ENCODE measurements around the gene ANGEL2. TPM values are rescaled to one million over a fixed set of nuclear protein-coding genes. Genes with fewer than 3 reads are reported as not detected.

Gene ANGEL2
- polyA plus RNA-seq, 1 of the 3 experiments (the other 2 are of a cell fraction) = 14.0 TPM

DNA sequence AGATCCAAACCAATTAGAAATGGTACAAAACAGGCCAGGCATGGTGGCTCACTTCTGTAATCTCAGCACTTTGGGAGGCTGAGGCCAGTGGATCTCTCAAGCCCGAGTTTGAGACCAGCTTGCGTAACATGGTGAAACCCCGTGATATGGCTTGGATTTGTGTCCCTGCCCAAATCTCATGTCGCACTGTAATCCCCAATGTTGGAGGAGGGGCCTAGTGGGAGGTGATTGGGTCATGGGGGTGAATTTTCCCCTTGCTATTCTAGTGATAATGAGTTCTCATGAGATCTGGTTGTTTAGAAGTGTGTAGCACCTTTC, 72.3 kb downstream of the ANGEL2 start:
- Histone ChIP-seq H3K79me2 (ENCODE audit: insufficient read depth) (no peaks in the 10 kb centered on the region), H2AFZ (ENCODE audit: low read depth) (no peak overlapping the region), H3K4me1 (ENCODE audit: control insufficient read depth in 1 of 2, insufficient read depth in 2 of 2, low read depth in 1 of 2, low read length in 1 of 2) (no peaks in the 10 kb centered on the region), H3K9me3 (no peaks in the 10 kb centered on the region), H4K20me1 (ENCODE audit: insufficient read depth) (no peaks in the 10 kb centered on the region), H3K27ac (ENCODE audit: low read depth in 2 of 2, low read length in 1 of 2) (no peak overlapping the region), H3K9ac (no peak overlapping the region), H3K9me2 (no peaks in the 10 kb centered on the region), H3K4me3 (ENCODE audit: low read depth in 2 of 2, low read length in 1 of 2) (no peak overlapping the region), H3K36me3 (replicated peaks in 1 of 2; ENCODE audit: control insufficient read depth in 1 of 2, insufficient read depth in 2 of 2, low read length in 1 of 2) (no peaks in the 10 kb centered on the region), H3K4me2 (no peak overlapping the region), H3K27me3 (ENCODE audit: insufficient read depth) (no peaks in the 10 kb centered on the region), H3F3A (replicated peaks; ENCODE audit: insufficient read depth) (no peaks in the 10 kb centered on the region)
- TF ChIP-seq GABPA (IDR thresholded peaks at IDR 0.05; ENCODE audit: low read depth) = no peak
- no peak for TF ChIP-seq JUND (IDR thresholded peaks at IDR 0.05)
- TF ChIP-seq, protein P1, sequence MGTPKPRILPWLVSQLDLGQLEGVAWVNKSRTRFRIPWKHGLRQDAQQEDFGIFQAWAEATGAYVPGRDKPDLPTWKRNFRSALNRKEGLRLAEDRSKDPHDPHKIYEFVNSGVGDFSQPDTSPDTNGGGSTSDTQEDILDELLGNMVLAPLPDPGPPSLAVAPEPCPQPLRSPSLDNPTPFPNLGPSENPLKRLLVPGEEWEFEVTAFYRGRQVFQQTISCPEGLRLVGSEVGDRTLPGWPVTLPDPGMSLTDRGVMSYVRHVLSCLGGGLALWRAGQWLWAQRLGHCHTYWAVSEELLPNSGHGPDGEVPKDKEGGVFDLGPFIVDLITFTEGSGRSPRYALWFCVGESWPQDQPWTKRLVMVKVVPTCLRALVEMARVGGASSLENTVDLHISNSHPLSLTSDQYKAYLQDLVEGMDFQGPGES (IDR thresholded peaks at IDR 0.05; ENCODE audit: low read depth, low read length) = no peak
- TF ChIP-seq, protein P2, sequence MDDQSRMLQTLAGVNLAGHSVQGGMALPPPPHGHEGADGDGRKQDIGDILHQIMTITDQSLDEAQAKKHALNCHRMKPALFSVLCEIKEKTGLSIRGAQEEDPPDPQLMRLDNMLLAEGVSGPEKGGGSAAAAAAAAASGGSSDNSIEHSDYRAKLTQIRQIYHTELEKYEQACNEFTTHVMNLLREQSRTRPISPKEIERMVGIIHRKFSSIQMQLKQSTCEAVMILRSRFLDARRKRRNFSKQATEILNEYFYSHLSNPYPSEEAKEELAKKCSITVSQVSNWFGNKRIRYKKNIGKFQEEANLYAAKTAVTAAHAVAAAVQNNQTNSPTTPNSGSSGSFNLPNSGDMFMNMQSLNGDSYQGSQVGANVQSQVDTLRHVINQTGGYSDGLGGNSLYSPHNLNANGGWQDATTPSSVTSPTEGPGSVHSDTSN (IDR thresholded peaks at IDR 0.05) = no peak
- TF ChIP-seq YY1 (IDR thresholded peaks at IDR 0.05; ENCODE audit: low read depth) = no peak
- TF ChIP-seq CHD2 (IDR thresholded peaks at IDR 0.05; ENCODE audit: low read length, partially characterized antibody) = no peak
- TF ChIP-seq NRF1 (IDR thresholded peaks at IDR 0.05; ENCODE audit: low read depth, low read length) = no peak
- TF ChIP-seq TCF12 (IDR thresholded peaks at IDR 0.05) = no peak
- TF ChIP-seq ELF1 (IDR thresholded peaks at IDR 0.05) = no peak
- no peak for TF ChIP-seq SMC3 (IDR thresholded peaks at IDR 0.05; ENCODE audit: low read depth, low read length)
- no peak for TF ChIP-seq RXRA (IDR thresholded peaks at IDR 0.05; ENCODE audit: borderline replicate concordance, low read depth)
- no peak for TF ChIP-seq EP300 (IDR thresholded peaks at IDR 0.05; ENCODE audit: borderline replicate concordance in 1 of 2, low read depth in 1 of 2, low read length in 1 of 2)
- ChIA-PET POLR2A (no interaction called here), CTCF (no interaction called here)
- no peak for DNase-seq
- 77% methylated on average over 4 of the region's 4 CpGs for WGBS (ENCODE audit: low lambda C conversion rate)

DNA sequence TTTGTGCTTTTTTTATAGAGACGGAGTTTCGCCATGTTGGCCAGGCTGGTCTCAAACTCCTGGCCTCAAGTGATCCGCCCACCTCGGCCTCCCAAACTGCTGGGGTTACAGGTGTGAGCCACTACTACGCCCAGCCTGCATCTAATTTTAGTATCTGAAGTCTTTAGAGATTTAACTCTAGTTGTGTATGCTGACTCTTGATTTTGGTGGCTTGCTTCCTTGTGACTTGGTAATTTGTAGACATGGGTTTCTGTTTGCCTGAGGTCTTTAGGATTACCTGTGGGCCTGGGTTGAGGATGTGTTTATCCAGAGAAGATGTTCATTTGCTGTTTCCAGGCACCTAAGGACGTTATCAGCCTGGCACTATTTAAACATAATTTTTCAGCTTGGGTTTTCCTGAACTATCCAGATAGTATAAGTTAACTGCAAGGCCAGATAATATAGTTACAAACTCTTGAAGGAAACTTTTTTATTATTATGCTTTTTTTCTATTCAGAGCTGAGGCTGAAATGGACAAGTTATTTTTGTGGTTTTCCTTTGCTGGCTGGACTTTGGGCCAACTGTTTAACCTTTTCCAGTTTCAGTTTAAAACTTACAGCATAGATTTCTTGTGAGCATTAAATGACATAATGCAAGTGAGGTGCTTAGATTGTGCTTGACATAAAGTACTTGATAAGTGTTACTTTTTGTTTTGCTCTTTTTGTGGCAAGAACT, 72.8 kb downstream of the ANGEL2 start:
- TF ChIP-seq RAD21 (IDR thresholded peaks at IDR 0.05; ENCODE audit: low read length) = no peak
- no peak for TF ChIP-seq NRF1 (IDR thresholded peaks at IDR 0.05; ENCODE audit: low read depth, low read length)
- no peak for TF ChIP-seq YY1 (IDR thresholded peaks at IDR 0.05; ENCODE audit: low read depth)
- no peak for TF ChIP-seq NFIC (IDR thresholded peaks at IDR 0.05; ENCODE audit: borderline replicate concordance)
- TF ChIP-seq, protein P3, sequence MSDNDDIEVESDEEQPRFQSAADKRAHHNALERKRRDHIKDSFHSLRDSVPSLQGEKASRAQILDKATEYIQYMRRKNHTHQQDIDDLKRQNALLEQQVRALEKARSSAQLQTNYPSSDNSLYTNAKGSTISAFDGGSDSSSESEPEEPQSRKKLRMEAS (IDR thresholded peaks at IDR 0.05; ENCODE audit: low read depth) = no peak
- Histone ChIP-seq H3K4me2 (no peak overlapping the region), H3K27ac (ENCODE audit: low read depth in 2 of 2, low read length in 1 of 2) (no peak overlapping the region), H3K79me2 (ENCODE audit: insufficient read depth) (no peaks in the 10 kb centered on the region), H3K9me3 (no peaks in the 10 kb centered on the region), H3K4me1 (ENCODE audit: control insufficient read depth in 1 of 2, insufficient read depth in 2 of 2, low read depth in 1 of 2, low read length in 1 of 2) (no peaks in the 10 kb centered on the region), H3K36me3 (replicated peaks in 1 of 2; ENCODE audit: control insufficient read depth in 1 of 2, insufficient read depth in 2 of 2, low read length in 1 of 2) (no peaks in the 10 kb centered on the region), H3K27me3 (ENCODE audit: insufficient read depth) (no peaks in the 10 kb centered on the region), H2AFZ (ENCODE audit: low read depth) (no peak overlapping the region), H3K4me3 (ENCODE audit: low read depth in 2 of 2, low read length in 1 of 2) (no peak overlapping the region), H3K9me2 (no peaks in the 10 kb centered on the region), H3K9ac (no peak overlapping the region), H4K20me1 (ENCODE audit: insufficient read depth) (no peaks in the 10 kb centered on the region), H3F3A (replicated peaks; ENCODE audit: insufficient read depth) (no peaks in the 10 kb centered on the region)
- DNase-seq = no peak
- WGBS (ENCODE audit: low lambda C conversion rate) = 61% methylated on average over 6 of the region's 6 CpGs
- POLR2A ChIA-PET = no interaction called here
- CTCF ChIA-PET = no interaction called here

Other genes starting within 250 kb of the ANGEL2 start
- gene NSL1, start 224.1 kb downstream of the ANGEL2 start, polyA plus RNA-seq (2012; rRNA removed) = 17.8 and 22.5 TPM in 2 replicates
- gene TATDN3, start 224.0 kb downstream of the ANGEL2 start, polyA plus RNA-seq (2012; rRNA removed) = 5.2 and 6.6 TPM in 2 replicates
- gene SPATA45, start 168.2 kb downstream of the ANGEL2 start, polyA plus RNA-seq (2012; rRNA removed) = 0.24 TPM in 1 of 2 replicates, not detected in the other
- gene FLVCR1, start 157.6 kb downstream of the ANGEL2 start, polyA plus RNA-seq (2012; rRNA removed) = 1.7 and 2.5 TPM in 2 replicates
- 0.41 and 0.55 TPM in 2 replicates for gene VASH2, start 65.3 kb downstream of the ANGEL2 start, polyA plus RNA-seq (2012; rRNA removed)
- gene RPS6KC1, start 35.4 kb upstream of the ANGEL2 start, polyA plus RNA-seq (2012; rRNA removed) = 7.8 and 11.4 TPM in 2 replicates